ENCODE data around the gene NRXN3.

DNA sequence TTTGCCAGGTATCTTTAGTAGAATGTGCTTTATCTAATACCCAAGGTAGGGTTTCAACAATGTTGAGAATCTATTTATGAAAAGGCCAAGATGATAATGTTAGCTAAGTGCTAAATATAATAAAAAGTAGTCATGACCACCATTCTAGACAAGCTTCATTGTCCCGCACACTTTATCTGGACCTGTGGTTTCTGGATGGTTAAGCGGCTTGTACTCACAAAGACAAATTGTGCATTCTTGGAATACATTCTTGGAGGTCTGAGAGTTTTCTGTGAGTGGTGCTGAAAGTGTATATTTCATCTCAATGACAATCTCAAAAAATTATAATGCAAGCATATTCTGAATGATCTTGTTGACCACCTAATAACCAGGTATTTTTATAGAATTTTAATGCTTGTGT, 1394.2 kb downstream of the NRXN3 start:
- TF ChIP-seq CTCF (conservative IDR thresholded peaks at IDR 0.05; ENCODE audit: low read depth, low read length) (no peak), EZH2 (IDR thresholded peaks at IDR 0.05; ENCODE audit: low read length, unreplicated experiment) (no peak), EZH2phosphoT487 (IDR thresholded peaks at IDR 0.05; ENCODE audit: borderline replicate concordance, low read length) (no peak)
